Measurements from ENCODE around the gene ADAMTS7.

GRCh38 chr15:78796510-78796909, 14.8 kb downstream of the ADAMTS7 start:
- no peak for TF ChIP-seq CTCF (IDR thresholded peaks at IDR 0.05)
- no peak for TF ChIP-seq ZFX (IDR thresholded peaks at IDR 0.05; ENCODE audit: borderline replicate concordance)

All from 22Rv1 (cell line).